ENCODE results near the gene C2orf15. TPM values are rescaled to one million over a fixed set of nuclear protein-coding genes. Genes with fewer than 3 reads are reported as not detected.

Gene C2orf15
- polyA plus RNA-seq, 1 donor from 2014 or later = 12.8 TPM

DNA sequence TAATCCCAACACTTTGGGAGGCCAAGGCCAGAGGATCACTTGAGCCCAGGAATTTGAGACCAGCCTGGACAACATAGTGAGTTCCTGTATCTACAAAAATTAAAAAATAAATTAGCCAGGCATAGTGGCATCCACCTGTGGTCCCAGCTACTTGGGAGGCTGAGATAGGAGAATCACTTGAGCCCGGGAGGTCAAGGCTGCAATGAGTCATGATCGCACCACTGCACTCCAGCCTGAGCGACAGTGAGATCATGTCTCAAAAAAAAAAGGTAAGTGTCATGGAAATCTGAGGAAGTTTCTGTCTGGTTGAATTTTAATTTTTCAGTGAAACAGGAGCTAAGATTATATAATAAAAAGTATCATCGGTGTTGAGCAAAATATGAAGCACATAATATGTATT, 2.5 kb upstream of the C2orf15 start:
- TF ChIP-seq POLR2AphosphoS5 (IDR thresholded peaks at IDR 0.05) (no peak), TAF1 (IDR thresholded peaks at IDR 0.05; ENCODE audit: low read depth) (no peak), SMC3 (conservative IDR thresholded peaks at IDR 0.05; ENCODE audit: poor library complexity) (no peak), RAD21 (conservative IDR thresholded peaks at IDR 0.05) (no peak), MXI1 (conservative IDR thresholded peaks at IDR 0.05; ENCODE audit: poor library complexity, severe bottlenecking) (no peak), EZH2 (IDR thresholded peaks at IDR 0.05; ENCODE audit: borderline replicate concordance, insufficient read depth, low read length, poor library complexity, severe bottlenecking) (no peak), EP300 (conservative IDR thresholded peaks at IDR 0.05; ENCODE audit: poor library complexity, severe bottlenecking) (no peak)
- TF ChIP-seq, protein P1, sequence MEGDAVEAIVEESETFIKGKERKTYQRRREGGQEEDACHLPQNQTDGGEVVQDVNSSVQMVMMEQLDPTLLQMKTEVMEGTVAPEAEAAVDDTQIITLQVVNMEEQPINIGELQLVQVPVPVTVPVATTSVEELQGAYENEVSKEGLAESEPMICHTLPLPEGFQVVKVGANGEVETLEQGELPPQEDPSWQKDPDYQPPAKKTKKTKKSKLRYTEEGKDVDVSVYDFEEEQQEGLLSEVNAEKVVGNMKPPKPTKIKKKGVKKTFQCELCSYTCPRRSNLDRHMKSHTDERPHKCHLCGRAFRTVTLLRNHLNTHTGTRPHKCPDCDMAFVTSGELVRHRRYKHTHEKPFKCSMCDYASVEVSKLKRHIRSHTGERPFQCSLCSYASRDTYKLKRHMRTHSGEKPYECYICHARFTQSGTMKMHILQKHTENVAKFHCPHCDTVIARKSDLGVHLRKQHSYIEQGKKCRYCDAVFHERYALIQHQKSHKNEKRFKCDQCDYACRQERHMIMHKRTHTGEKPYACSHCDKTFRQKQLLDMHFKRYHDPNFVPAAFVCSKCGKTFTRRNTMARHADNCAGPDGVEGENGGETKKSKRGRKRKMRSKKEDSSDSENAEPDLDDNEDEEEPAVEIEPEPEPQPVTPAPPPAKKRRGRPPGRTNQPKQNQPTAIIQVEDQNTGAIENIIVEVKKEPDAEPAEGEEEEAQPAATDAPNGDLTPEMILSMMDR (IDR thresholded peaks at IDR 0.05; ENCODE audit: poor library complexity, severe bottlenecking) = no peak
- TF ChIP-seq, protein P2, sequence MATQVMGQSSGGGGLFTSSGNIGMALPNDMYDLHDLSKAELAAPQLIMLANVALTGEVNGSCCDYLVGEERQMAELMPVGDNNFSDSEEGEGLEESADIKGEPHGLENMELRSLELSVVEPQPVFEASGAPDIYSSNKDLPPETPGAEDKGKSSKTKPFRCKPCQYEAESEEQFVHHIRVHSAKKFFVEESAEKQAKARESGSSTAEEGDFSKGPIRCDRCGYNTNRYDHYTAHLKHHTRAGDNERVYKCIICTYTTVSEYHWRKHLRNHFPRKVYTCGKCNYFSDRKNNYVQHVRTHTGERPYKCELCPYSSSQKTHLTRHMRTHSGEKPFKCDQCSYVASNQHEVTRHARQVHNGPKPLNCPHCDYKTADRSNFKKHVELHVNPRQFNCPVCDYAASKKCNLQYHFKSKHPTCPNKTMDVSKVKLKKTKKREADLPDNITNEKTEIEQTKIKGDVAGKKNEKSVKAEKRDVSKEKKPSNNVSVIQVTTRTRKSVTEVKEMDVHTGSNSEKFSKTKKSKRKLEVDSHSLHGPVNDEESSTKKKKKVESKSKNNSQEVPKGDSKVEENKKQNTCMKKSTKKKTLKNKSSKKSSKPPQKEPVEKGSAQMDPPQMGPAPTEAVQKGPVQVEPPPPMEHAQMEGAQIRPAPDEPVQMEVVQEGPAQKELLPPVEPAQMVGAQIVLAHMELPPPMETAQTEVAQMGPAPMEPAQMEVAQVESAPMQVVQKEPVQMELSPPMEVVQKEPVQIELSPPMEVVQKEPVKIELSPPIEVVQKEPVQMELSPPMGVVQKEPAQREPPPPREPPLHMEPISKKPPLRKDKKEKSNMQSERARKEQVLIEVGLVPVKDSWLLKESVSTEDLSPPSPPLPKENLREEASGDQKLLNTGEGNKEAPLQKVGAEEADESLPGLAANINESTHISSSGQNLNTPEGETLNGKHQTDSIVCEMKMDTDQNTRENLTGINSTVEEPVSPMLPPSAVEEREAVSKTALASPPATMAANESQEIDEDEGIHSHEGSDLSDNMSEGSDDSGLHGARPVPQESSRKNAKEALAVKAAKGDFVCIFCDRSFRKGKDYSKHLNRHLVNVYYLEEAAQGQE (IDR thresholded peaks at IDR 0.05; ENCODE audit: borderline replicate concordance) = no peak
- Histone ChIP-seq H3K27me3 (ENCODE audit: insufficient read depth, low read depth, low read length) (peaks cover 9% of the 10 kb centered on the region), H3K36me3 (ENCODE audit: insufficient read depth, low read length) (no peaks in the 10 kb centered on the region), H3K4me2 (ENCODE audit: low read length) (no peak overlapping the region), H3K9ac (ENCODE audit: low read length) (no peak overlapping the region), H3K9me2 (ENCODE audit: insufficient read depth, low read length) (no peaks in the 10 kb centered on the region), H2AFZ (ENCODE audit: low read depth, low read length) (no peak overlapping the region), H4K20me1 (ENCODE audit: insufficient read depth) (no peaks in the 10 kb centered on the region), H3K9me3 (ENCODE audit: low read length) (no peaks in the 10 kb centered on the region), H3K4me3 (ENCODE audit: low read length) (no peak overlapping the region), H3K79me2 (replicated peaks; ENCODE audit: insufficient read depth, low read length) (no peaks in the 10 kb centered on the region), H3F3A (ENCODE audit: insufficient read depth, low read length, poor library complexity, severe bottlenecking) (no peaks in the 10 kb centered on the region), H3K27ac (ENCODE audit: low read length) (no peak overlapping the region)

DNA sequence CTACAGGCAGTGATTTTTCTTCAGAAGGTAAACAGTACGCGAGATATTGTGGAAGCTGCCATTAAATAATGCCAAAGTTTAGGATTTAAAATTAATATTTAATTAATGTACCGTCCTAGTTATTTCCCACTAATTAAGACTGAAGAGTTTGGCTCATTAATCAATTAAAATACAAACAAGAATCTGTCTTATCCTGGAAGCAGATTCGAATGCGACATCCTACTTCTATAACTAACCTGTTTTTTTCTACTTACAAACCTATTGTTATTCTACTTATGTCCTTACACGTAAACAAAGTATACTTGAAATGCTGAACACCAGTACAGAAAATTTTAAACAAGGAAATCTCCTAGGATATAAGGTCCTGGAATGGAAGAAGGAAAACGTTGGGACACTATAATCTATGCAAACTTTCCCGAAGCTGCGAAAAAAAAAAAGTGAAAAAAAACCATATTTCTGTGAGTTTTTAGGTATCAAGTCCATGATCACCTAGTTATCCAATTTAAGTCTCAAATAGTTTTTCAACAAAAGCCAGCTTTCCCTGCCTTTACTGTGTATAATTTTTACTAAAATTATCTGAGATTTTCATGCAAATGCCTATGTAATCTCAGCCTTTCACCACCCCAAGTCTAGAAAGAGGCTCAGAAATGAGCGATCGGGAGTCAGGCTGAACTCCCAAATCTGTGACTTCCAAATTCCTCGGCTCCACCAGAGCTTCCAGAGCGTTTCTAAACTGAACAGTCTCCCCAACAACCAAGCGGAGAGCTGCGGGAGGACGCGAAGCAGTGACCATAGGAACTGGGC, 1.2 kb upstream of the C2orf15 start:
- Histone ChIP-seq H3K79me2 (replicated peaks; ENCODE audit: insufficient read depth, low read length) (no peaks in the 10 kb centered on the region), H3K9me3 (ENCODE audit: low read length) (no peaks in the 10 kb centered on the region), H2AFZ (ENCODE audit: low read depth, low read length) (peak overlapping the region; percentile 63), H3F3A (ENCODE audit: insufficient read depth, low read length, poor library complexity, severe bottlenecking) (no peaks in the 10 kb centered on the region), H3K36me3 (ENCODE audit: insufficient read depth, low read length) (no peaks in the 10 kb centered on the region), H3K4me2 (ENCODE audit: low read length) (peak overlapping the region; percentile 87), H3K27me3 (ENCODE audit: insufficient read depth, low read depth, low read length) (peaks cover 9% of the 10 kb centered on the region), H3K27ac (ENCODE audit: low read length) (peak overlapping the region; percentile 84), H4K20me1 (ENCODE audit: insufficient read depth) (no peaks in the 10 kb centered on the region), H3K9me2 (ENCODE audit: insufficient read depth, low read length) (no peaks in the 10 kb centered on the region), H3K9ac (ENCODE audit: low read length) (peak overlapping the region; percentile 82), H3K4me3 (ENCODE audit: low read length) (peak overlapping the region; percentile 80)
- no peak for TF ChIP-seq EP300 (conservative IDR thresholded peaks at IDR 0.05; ENCODE audit: poor library complexity, severe bottlenecking)
- TF ChIP-seq MXI1 (conservative IDR thresholded peaks at IDR 0.05; ENCODE audit: poor library complexity, severe bottlenecking) = no peak
- TF ChIP-seq, protein P1 (IDR thresholded peaks at IDR 0.05; ENCODE audit: poor library complexity, severe bottlenecking) = no peak
- TF ChIP-seq EZH2 (IDR thresholded peaks at IDR 0.05; ENCODE audit: borderline replicate concordance, insufficient read depth, low read length, poor library complexity, severe bottlenecking) = no peak
- no peak for TF ChIP-seq TAF1 (IDR thresholded peaks at IDR 0.05; ENCODE audit: low read depth)
- TF ChIP-seq POLR2AphosphoS5 (IDR thresholded peaks at IDR 0.05) = no peak
- TF ChIP-seq, protein P2 (IDR thresholded peaks at IDR 0.05; ENCODE audit: borderline replicate concordance) = no peak
- no peak for TF ChIP-seq RAD21 (conservative IDR thresholded peaks at IDR 0.05)
- no peak for TF ChIP-seq SMC3 (conservative IDR thresholded peaks at IDR 0.05; ENCODE audit: poor library complexity)
